22Rv1 (cell line): ENCODE data around the gene ADAMTS1.

ENCODE experiments used
- H3K27ac ChIP-seq: fragments of 450-650 bp; 2 replicates; pipeline ENCODE4 v1.5.1; 2017
- ZFX ChIP-seq: fragments of 450-650 bp; IDR thresholded peaks from 2 replicates; pipeline ENCODE4 v1.6.1; 2017; ENCODE audit warnings: antibody characterized with exemption, borderline replicate concordance
- TF ChIP-seq, protein P1 (sequence below): fragments of 450-650 bp; IDR thresholded peaks from 2 replicates; pipeline ENCODE4 v1.5.1; 2017; ENCODE audit warnings: mild to moderate bottlenecking

Gene ADAMTS1

GRCh38 chr21:26850116-26850643 lies 5.0 kb upstream of the ADAMTS1 start:
- no peak overlapping the region for H3K27ac ChIP-seq
- TF ChIP-seq, protein P1, sequence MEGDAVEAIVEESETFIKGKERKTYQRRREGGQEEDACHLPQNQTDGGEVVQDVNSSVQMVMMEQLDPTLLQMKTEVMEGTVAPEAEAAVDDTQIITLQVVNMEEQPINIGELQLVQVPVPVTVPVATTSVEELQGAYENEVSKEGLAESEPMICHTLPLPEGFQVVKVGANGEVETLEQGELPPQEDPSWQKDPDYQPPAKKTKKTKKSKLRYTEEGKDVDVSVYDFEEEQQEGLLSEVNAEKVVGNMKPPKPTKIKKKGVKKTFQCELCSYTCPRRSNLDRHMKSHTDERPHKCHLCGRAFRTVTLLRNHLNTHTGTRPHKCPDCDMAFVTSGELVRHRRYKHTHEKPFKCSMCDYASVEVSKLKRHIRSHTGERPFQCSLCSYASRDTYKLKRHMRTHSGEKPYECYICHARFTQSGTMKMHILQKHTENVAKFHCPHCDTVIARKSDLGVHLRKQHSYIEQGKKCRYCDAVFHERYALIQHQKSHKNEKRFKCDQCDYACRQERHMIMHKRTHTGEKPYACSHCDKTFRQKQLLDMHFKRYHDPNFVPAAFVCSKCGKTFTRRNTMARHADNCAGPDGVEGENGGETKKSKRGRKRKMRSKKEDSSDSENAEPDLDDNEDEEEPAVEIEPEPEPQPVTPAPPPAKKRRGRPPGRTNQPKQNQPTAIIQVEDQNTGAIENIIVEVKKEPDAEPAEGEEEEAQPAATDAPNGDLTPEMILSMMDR = peak; percentile 72
- no peak for TF ChIP-seq ZFX

DNA sequence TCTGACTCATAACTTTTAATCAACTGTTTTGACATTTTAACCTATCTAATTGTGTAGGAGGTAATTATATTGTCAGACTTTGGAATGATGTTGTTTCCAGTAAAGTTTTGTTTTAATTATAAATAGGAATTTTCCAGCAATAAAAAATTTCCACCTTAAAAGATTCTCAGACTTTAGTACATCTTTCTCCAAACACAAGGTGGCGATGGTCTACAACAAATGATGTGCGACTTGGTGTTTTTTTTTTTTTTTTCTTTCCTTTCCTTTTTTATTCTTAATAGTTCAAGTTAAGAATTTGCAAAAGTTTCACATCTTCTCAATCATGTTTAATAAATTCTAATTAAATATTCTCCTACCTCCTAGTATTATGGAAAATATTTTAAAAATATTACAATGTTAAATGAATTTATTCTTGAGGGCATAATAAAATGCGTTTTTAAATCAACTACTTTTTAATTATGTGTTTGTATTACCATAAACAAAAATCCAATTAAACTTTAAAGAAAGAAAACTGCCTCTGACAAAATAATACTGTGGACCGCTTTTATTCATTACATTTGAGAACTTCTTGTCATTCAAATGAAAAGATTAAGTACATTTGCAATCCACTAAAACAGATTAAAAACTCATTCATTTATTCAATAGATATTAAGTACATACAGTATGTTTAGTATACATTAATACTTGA lies 4.4 kb upstream of the ADAMTS1 start:
- H3K27ac ChIP-seq = no peak overlapping the region
- no peak for TF ChIP-seq ZFX
- TF ChIP-seq, protein P1 = peak; percentile 45

DNA sequence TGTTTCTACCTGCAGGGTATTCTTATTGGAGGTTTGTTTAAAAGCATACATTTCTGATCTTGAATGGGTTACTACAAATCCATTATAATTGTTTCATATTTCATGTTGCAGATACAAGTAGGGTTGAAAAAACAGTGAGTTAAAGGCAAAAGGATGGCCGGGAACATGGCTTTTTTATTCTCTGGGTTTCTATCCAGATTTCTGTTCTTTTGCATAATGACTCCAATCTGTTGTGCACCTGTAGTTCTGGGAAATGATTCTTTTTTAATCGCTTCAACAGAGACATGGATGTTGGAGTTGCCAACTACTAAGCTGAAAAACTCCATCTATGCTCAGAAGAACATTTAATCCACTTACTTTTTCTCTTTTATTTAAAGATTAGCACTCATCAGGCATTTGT lies 2.7 kb upstream of the ADAMTS1 start:
- TF ChIP-seq ZFX = no peak
- TF ChIP-seq, protein P1 = no peak

GRCh38 chr21:26847002-26847401 lies 1.8 kb upstream of the ADAMTS1 start:
- TF ChIP-seq ZFX = no peak

More for the DNA sequence above, 2.7 kb upstream of the ADAMTS1 start:
- H3K27ac ChIP-seq = no peak overlapping the region

DNA sequence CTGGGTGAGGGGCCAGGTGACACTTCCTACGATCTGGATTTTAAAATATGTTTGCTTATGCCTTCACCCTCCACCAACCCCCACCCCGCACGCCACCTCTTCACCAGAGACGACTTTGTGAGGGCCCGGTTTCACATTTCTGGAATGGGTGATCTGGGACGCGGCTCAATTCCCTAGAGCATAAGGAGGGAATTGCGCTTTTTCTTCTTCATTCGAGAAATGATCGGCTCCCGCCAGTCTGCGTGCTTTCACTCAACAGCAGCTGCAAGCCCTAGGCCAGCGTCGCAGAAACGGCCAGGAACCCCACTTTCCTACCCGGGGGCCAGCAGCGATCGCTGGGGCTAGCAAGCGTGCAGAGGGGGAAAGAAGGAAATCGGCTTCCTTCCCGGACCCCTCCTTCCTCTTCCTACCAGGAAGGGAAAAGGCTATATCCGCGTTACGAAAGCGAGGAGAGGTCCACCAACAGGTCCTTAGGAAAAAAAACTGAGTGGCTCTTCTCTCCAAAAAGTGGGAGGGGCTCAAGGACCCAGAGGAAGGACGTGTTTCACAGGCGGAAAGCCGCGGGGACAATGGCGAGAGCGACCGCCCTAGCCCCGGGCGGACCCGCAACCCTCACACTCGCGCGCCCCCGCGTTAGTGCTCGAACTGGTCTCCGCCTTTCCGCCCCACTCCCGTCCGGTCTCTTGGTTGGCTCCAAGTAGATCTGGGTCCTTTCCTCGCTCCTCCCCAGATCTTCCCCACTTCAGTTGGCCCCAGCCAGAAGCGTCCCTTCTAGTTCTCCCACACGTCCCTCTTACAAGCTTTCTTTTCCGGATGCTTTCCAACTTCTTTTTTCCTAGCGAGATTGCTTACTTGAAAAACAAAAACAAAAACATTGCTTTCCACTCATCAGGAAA lies 1.1 kb upstream of the ADAMTS1 start:
- peak overlapping the region; percentile 92 for H3K27ac ChIP-seq

More at GRCh38 chr21:26847002-26847401, 1.8 kb upstream of the ADAMTS1 start:
- peak overlapping the region; percentile 92 for H3K27ac ChIP-seq

DNA sequence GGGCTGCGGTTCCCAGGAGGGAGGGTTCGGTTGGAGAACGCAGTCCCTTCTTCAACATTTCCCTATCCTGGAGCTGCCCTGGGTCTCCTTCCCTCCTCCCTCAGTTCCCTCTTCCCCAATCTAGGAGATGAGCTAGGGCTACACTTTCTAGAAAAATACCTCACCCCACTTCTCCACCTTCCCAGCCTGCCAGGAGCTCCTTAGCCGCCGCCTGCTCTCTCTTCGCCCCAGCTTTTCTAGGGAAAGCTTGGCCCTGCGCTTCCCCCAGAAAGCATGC lies 488 bp upstream of the ADAMTS1 start:
- H3K27ac ChIP-seq = peak overlapping the region; percentile 92
- TF ChIP-seq, protein P1 = no peak
- no peak for TF ChIP-seq ZFX

More for the DNA sequence above, 1.1 kb upstream of the ADAMTS1 start:
- TF ChIP-seq ZFX = no peak
- TF ChIP-seq, protein P1 = peak; percentile 11; the same call in 1 of the 2 replicates

- TF ChIP-seq, protein P1 = peak; percentile 64
- TF ChIP-seq ZFX = no peak
- H3K27ac ChIP-seq = peak overlapping the region; percentile 92
Observed at GRCh38 chr21:26844258-26845065, 747 bp downstream of the ADAMTS1 start.
